ENCODE measurements around the gene RAMP1.

RAMP1 gene

DNA sequence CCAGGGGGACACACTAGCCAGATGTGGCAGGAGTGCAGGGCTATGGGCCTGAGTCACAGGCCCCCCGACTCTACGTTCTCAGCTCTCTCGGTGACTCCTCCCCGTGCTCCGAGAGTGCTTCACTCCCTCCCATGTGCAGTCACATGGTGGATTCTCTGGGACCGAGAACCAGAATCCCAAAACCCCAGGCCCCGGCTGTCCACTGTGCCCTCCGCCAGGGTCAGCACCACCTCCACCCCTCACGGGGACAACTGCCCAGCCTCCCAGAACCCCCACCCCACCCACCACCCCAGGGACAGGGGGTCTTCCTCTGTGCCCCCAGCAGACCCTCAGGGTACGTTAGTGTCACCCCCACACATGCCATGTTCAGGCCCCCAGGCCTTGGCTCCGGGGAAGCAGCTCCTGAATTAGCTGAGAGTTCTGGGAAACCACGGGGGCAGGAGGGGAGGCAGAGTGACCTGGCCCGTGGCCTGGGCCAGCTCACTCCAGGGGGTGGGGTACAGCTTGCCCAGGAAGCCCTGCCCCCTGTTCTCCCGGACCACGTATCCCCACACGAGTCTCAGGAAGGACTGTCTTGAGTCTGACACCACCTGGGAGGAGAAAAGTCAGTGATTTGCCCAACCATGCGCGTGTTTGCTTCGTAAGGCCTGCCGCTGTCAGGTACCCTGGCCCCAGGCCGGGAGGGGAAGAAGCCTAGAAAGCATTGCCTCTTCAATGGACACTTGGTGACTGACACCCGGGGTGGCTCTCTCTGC lies 4.4 kb downstream of the RAMP1 start:
- DNase-seq = peak in 1 of 2 donors; percentile 70
- Histone ChIP-seq H3K27ac (peak overlapping the region; percentile 92 to 95), H3K4me3 (peak overlapping the region in 1 of 2 donors; percentile 28), H3K4me1 (peaks cover 9 to 77% (median 58%) of the 10 kb centered on the region in 4 donors), H3K36me3 (no peaks in the 10 kb centered on the region), H3K9me3 (no peaks in the 10 kb centered on the region), H3K27me3 (no peaks in the 10 kb centered on the region)
- TF ChIP-seq, protein P1, sequence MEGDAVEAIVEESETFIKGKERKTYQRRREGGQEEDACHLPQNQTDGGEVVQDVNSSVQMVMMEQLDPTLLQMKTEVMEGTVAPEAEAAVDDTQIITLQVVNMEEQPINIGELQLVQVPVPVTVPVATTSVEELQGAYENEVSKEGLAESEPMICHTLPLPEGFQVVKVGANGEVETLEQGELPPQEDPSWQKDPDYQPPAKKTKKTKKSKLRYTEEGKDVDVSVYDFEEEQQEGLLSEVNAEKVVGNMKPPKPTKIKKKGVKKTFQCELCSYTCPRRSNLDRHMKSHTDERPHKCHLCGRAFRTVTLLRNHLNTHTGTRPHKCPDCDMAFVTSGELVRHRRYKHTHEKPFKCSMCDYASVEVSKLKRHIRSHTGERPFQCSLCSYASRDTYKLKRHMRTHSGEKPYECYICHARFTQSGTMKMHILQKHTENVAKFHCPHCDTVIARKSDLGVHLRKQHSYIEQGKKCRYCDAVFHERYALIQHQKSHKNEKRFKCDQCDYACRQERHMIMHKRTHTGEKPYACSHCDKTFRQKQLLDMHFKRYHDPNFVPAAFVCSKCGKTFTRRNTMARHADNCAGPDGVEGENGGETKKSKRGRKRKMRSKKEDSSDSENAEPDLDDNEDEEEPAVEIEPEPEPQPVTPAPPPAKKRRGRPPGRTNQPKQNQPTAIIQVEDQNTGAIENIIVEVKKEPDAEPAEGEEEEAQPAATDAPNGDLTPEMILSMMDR (IDR thresholded peaks at IDR 0.05) = no peak
- intact Hi-C loops (cut with DNase I; ENCODE audit: low total_unique reads) = loop anchor here (5.0 kb wide), 1 partner anchor 33 kb away; no protein-coding TSS in a partner anchor

DNA sequence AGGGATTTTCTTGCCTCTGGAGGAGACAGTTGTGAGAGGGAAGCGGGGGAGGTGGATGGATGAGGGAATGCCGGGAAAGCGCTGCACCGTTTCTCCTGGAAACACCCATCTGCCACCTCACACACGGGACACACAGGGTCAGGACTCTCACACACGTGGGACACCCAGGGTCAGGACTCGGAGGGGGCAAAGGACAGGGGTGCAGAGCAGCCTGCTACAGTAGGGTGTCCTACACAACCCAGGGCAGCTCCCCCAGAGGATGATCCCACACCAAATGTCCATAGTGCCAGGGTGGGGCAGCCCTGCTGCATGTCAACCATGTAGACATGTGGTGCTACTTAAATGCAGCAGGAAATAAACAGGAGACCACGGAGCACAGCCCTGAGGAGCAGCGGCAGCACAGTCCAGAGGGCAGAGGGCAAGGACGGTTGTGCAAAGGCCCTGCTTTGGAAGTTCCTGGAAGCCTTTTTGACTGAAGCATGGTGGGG lies 5.1 kb downstream of the RAMP1 start:
- H3K27ac ChIP-seq = peak overlapping the region; percentile 92 to 95
- H3K9me3 ChIP-seq = no peaks in the 10 kb centered on the region
- peak in 1 of 2 donors; percentile 60 for DNase-seq
- no peak overlapping the region for H3K4me3 ChIP-seq
- intact Hi-C loops (cut with DNase I; ENCODE audit: low total_unique reads) = loop anchor here (5.0 kb wide), 1 partner anchor 33 kb away; no protein-coding TSS in a partner anchor
- H3K27me3 ChIP-seq = no peaks in the 10 kb centered on the region
- H3K4me1 ChIP-seq = peaks cover 9 to 80% (median 54%) of the 10 kb centered on the region in 4 donors
- no peaks in the 10 kb centered on the region for H3K36me3 ChIP-seq
- TF ChIP-seq, protein P1 (IDR thresholded peaks at IDR 0.05) = no peak

DNA sequence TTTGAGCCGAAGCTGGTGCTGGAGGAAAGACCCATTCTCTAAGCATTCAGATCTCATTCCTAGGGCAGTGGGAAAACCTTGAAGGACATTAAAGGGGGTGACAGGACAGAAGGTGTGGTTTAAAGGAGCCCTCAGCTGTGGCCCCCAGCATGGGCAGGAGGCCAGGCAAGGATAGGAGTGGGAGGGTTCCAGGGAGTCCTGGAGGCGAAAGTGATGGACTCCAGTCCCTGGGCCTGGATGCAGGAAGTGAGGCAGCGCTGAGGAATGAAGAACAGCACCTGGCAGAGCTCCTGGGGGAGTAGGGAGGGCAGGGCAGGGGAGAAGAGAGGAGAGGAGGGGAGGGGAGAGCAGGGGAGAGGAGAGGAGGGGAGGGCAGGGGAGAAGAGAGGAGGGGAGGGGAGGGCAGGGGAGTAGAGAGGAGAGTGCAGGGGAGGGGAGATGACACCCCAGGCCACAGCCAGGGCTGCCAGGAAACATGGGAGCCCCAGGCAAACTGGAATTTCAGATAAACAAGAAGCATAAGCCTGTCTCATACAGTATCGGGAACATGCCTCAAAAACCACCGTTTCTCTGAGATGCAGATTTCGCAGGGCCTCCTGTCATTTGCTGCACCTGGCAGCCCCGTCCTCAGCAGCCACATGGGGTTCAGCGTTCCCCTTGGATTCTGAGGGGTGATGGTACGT lies 5.7 kb downstream of the RAMP1 start:
- Histone ChIP-seq H3K27ac (peak overlapping the region; percentile 92 to 95), H3K36me3 (no peaks in the 10 kb centered on the region), H3K27me3 (no peaks in the 10 kb centered on the region), H3K9me3 (no peaks in the 10 kb centered on the region), H3K4me3 (no peak overlapping the region), H3K4me1 (peaks cover 9 to 84% (median 54%) of the 10 kb centered on the region in 4 donors)
- intact Hi-C loops (cut with DNase I; ENCODE audit: low total_unique reads) = loop anchor here (5.0 kb wide), 1 partner anchor 32 kb away; no protein-coding TSS in a partner anchor
- peak in 1 of 2 donors; percentile 76 for DNase-seq
- TF ChIP-seq, protein P1 (IDR thresholded peaks at IDR 0.05) = no peak

DNA sequence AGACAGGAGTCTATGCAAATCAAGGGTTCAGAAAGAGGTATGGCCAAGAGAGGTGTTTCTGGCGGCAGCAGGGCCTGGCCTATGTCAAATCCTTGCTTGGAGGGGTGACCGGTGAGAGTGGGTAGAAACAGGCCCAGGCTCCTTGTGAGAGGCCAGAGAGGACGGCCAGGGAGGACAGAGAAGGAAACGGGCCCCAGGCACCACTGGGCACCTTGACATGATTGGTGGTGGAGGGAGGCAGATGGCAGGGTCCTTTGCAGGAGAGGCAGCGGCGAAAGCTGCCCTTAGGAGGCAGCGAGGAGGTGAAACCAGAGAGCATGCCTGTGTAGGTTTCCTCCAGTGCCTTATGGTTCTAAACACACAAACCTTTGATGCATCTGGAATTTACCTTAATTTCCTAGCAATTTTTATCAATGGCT lies 6.2 kb downstream of the RAMP1 start:
- peak in 1 of 2 donors; percentile 60 for DNase-seq
- Histone ChIP-seq H3K4me3 (no peak overlapping the region), H3K9me3 (no peaks in the 10 kb centered on the region), H3K36me3 (no peaks in the 10 kb centered on the region), H3K27ac (peak overlapping the region; percentile 92 to 95), H3K27me3 (no peaks in the 10 kb centered on the region), H3K4me1 (peaks cover 9 to 89% (median 58%) of the 10 kb centered on the region in 4 donors)
- intact Hi-C loops (cut with DNase I; ENCODE audit: low total_unique reads) = no loop called here
- TF ChIP-seq, protein P1 (IDR thresholded peaks at IDR 0.05) = no peak

DNA sequence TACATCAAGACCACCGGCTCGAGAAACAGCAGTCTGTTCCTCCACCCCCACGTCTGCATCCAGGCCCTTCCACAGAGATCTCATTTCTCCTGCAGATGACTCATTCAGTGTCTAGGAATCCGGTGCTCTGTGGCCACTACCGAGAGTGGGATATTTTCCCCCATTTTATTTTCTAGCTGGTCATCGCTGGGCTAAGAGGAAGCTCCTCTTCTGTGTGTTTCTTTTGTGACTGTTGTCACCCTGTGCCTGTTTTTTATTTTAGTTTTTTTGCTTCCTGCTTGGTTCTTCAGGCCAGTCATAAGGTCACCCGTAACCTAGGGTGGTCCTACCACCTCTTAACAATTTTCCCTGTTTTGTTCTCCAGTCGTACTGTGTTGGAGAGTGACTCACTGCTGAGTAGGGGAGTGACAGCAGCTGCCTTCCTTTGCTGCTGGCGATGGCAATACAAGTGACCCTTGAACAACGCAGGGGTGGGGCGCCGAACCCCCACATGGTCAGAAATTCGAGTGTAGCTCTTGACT lies 6.7 kb downstream of the RAMP1 start:
- no peak overlapping the region for H3K4me3 ChIP-seq
- peaks cover 9 to 95% (median 63%) of the 10 kb centered on the region in 4 donors for H3K4me1 ChIP-seq
- H3K36me3 ChIP-seq = no peaks in the 10 kb centered on the region
- TF ChIP-seq, protein P1 (IDR thresholded peaks at IDR 0.05) = no peak
- H3K27ac ChIP-seq = peak overlapping the region; percentile 92 to 95
- no peaks in the 10 kb centered on the region for H3K27me3 ChIP-seq
- peak in 1 of 2 donors; percentile 53 for DNase-seq
- intact Hi-C loops (cut with DNase I; ENCODE audit: low total_unique reads) = no loop called here
- no peaks in the 10 kb centered on the region for H3K9me3 ChIP-seq
